GM18520 (cell line): ENCODE results near the gene BTBD9.
"Not testable (repeated sequence)": the region's sequence is repeated elsewhere in the genome, so short reads cannot be mapped to it uniquely, and the experiment has no call there.

Experiments
- ATAC-seq: cut with Tn5 transposase; IDR thresholded peaks from one replicate; pipeline ENCODE4 v1.9.1; 2021; ENCODE audit not compliant: unreplicated experiment

The BTBD9 gene

DNA sequence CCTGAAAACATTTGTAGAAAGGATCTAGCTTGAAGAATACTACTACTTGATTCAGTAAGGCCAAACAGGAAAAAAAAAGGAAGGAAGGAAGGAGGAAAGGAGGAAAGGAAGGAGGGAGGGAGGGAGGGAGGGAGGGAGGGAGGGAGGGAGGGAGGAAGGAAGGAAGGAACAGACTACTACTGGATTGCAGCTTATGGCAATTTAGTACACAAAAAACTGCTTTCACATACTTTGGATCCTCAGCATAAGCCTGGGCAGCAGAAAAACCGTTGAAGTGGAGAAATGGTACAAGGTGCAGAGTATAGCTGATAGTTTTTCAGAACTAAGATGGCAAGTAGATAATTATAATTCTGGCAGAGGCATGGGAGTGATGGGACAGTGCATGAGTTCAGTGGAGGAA, 201.6 kb downstream of the BTBD9 start:
- no peak for ATAC-seq

DNA sequence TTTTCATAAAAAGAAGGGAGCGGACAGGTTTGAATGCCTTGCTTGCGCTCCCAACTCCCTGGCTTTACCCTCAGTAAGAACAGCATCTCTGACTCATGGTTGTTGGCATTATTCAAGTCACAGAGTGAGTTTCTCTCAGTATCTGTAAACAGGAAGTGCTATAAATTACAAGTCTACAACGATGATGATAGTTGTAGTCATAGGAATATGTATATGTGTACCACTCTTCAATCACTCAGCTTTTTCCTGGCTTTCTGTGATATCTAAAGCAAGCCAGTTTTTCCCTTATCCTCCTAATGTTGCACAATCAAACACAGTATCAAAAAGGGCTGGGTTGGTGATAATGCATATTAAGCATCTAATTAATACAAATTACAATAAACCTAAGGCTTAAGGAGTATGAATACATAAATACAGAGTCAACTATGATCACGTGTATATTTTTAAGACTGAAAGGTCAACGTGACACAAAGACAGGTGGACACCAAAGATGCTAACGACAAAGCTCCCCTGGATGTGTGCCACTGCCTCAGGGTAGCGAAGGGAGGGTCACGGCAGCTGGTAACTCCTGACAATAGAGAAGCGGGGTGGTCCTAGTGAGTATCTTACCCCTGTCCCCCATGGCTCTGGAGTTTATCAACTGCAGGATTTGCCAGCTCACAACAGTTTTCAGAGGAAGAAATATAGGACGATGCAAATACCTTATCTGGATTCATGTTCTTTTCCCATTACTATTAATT, 202.8 kb downstream of the BTBD9 start:
- no peak for ATAC-seq

DNA sequence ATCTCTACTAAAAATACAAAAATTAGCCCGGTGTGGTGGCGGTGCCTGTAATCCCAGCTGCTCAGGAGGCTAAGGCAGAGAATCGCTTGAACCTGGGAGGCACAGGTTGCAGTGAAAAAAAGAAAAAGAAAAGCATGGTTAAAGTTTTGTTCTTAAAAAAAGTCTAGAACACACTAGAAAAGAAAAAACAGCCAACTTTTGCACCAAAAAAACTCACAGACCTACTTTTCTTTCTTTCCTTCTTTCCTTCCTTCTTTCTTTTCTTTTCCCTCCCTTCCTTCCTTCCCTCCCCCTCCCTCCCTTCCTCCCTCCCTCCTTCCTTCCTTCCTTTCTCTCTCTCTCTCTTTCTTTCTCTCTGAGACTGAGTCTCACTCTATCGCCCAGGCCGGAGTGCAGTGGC, 204.4 kb downstream of the BTBD9 start:
- no peak for ATAC-seq

DNA sequence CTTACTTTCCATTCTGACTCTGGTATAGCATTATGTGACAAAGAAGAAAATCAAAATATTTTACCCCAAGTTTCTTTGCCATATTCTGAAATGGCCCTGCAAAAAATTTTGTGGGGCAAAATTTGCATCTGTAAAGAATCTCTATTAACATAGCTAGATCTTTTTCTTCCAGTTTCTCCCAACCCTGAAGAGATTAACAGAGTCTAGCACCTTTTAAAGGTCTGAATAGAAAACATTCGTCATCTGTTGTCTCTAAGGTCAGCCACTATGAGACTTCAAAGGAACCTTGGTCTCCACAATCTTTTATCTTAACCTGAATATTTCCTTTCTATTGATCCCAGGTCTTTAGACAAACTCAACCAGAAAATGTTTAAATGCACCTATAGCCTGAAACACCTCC, 205.7 kb downstream of the BTBD9 start:
- no peak for ATAC-seq

GRCh38 chr6:38432479-38432878, 207.2 kb downstream of the BTBD9 start:
- no peak for ATAC-seq

DNA sequence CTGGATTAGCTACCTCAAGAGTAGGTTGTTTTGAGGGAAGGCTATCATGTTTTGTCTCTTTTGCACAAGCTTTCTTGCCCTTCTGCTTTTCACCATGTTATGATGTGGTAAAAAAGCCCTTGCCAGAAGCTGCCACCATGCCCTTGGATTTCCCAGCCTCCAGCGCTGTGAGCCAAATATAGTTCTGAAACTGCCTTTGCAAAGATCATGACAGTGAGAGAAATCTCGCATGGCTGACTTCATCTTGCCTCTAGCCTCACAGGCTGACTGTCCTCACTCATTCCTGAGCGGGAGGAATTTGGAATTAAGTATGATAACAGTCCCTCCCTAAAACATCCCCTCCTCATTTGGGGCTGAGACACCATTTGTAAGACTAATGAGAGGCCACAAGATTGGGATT, 207.7 kb downstream of the BTBD9 start:
- no peak for ATAC-seq

- no peak for ATAC-seq
Observed at GRCh38 chr6:38429546-38429945, 210.2 kb downstream of the BTBD9 start.

GRCh38 chr6:38427492-38428210, 212.1 kb downstream of the BTBD9 start:
- peak; percentile 61 for ATAC-seq

DNA sequence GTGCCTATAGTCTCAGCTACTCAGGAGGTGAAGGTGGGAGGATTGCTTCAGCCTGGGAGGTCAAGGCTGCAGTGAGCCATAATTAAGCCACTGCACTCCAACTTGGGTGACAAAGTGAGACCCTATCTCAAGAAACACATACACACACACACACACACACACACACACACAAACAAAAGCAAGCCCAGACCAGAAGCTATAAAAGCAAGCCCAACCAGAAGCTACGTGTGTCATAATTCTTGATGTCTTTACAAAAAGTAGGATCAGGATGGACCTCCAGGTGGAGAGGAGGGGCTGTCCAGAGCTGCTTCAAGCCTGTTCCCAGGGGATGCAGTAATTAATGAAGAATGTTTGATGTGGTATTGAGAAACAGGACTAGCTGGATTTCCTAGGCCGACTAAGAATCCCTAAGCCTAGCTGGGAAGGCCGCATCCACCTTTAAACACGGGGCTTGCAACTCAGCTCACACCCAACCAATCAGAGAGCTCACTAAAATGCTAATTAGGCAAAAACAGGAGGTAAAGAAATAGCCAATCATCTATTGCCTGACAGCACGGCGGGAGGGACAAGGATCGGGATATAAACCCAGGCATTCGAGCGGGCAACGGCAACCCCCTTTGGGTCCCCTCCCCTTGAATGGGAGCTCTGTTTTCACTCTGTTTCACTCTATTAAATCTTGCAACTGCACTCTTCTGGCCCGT, 213.8 kb downstream of the BTBD9 start:
- ATAC-seq, result not testable (repeated sequence)

- no peak for ATAC-seq
Observed at GRCh38 chr6:38423746-38424145, 216.0 kb downstream of the BTBD9 start.

- ATAC-seq, result no peak
Observed at GRCh38 chr6:38420207-38420606, 219.5 kb downstream of the BTBD9 start.

- no peak for ATAC-seq
Observed at GRCh38 chr6:38417521-38417920, 222.2 kb downstream of the BTBD9 start.

DNA sequence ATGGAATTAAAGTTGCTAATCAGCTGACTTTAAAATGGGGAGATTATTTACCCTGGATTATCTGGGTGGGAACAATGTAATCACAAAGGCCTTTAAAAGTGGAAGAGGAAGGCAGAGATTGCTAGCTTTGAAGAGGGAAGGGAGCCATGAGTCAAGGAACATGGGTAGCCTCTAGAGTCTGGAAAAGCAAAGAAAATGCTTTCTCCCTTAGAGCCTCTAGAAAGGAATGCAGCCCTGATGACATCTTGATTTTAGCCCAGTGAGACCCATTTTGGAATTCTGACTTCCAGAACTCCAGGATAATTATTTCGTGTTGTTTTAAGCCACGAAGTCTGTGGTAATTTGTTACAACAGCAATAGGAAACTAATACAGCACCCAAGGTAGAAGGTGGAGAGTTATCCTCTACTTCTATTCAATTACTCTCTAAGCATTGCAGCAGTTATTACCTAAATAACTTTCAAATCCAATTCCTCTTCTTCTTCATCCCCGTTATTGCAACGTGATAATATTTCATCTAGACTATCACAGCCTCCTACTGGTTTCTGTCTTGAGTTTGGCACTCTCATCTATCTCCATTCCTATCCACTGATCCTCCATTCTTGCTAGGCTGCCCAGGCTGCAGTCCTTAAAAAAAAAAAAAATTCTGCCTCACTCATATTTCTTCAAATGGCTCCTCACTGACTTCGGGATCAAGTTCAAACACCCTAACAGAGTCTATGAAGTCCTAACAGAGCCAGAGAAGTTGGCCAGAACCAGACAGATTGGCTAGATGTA, 224.3 kb downstream of the BTBD9 start:
- no peak for ATAC-seq

GRCh38 chr6:38413102-38413800, 226.5 kb downstream of the BTBD9 start:
- ATAC-seq, result no peak

DNA sequence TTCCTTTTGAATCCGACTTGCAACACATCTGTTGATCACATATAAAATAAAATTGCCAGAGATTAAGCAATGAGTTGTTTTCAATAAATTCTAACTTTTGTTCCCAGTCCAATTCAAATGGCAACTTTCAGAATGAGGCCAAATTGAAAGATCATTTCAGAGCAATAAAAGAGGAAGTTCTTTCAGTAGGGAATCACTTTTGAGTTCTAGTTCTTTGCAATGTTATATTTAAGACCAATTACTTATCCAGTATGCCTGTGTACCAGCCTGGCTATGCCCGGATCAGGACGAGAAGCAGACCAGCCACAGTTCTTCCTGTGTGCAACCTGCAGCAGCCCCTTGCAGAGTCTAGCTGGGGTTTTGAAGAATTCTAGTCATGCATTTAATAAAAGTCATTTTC, 232.5 kb downstream of the BTBD9 start:
- ATAC-seq, result no peak

GRCh38 chr6:38406096-38406495, 233.6 kb downstream of the BTBD9 start:
- no peak for ATAC-seq

- no peak for ATAC-seq
Observed at GRCh38 chr6:38404900-38405556, 234.7 kb downstream of the BTBD9 start.

DNA sequence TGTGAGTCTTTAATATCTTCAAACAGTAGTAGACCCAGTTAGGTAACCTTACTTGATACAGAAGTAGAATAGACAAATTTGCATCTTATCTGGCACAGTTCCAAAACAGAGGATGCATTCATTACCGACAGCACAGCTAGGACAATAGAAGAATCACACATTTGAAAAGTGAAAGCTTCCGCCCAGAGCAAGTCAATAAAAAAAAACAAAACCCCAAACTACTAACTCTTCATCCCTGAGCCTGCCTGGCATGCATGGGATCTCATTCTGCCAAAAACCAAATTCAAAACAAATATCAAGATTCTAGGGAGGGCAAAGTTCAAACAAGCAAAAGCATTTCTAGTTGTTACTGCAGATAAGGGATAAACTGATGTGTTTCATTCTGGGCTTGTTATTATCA, 235.4 kb downstream of the BTBD9 start:
- ATAC-seq, result no peak

DNA sequence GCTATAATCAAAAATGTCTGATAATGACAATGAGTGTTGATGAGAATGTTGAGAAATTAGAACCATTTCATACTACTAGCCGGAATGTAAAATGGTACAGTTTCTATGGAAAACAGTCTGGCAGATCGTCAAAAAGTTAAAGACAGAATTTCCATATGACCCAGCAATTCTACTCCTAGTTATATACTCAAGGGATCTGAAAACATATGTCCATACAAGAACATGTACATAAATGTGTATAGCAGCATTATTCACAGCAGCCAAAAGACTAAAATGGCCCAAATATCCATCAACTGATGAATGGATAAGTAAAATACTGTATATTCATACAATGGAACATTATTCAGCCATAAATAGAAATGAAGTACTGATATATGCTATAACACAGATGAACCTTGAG, 236.2 kb downstream of the BTBD9 start:
- ATAC-seq, result no peak

GRCh38 chr6:38400764-38401163, 239.0 kb downstream of the BTBD9 start:
- no peak for ATAC-seq
